HEK293 (cell line): ENCODE data around the gene ADAMTSL4.
A peak's percentile ranks its signal among the peaks of the same experiment; 100 is the strongest.

ENCODE experiments used
- CTCF ChIA-PET: fragments of 350-600 bp; formaldehyde crosslinking; extraction: SDS; loops from one replicate; lab custom pipeline; 2021; ENCODE audit warnings: antibody characterized with exemption; lab: Yijun Ruan, JAX
- POLR2A ChIA-PET: fragments of 300-600 bp; formaldehyde crosslinking; extraction: SDS; loops from one replicate; lab custom pipeline; 2020; ENCODE audit warnings: antibody characterized with exemption, inconsistent platforms; lab: Yijun Ruan, JAX
- H3K27ac ChIP-seq: fragments of 200-500 bp; sonication (Bioruptor generic); 2 replicates; pipeline ENCODE4 v1.5.1; 2014; ENCODE audit warnings: low read depth, low read length, control low read depth, inconsistent platforms; ENCODE audit errors: extremely low read depth
- H3K36me3 ChIP-seq, 2 experiments: fragments of 200-500 bp in 1 of 2; sonication (Bioruptor generic) in 1 of 2; 1 replicate in 1 of 2; 2 replicates in 1 of 2; pipeline ENCODE4 v1.5.1; 2014 to 2017; ENCODE audit warnings: inconsistent platforms in 2 of 2, low read length in 2 of 2; ENCODE audit not compliant: control insufficient read depth in 2 of 2, insufficient read depth in 1 of 2
- H3K4me1 ChIP-seq: fragments of 200-500 bp; sonication (Bioruptor generic); 2 replicates; pipeline ENCODE4 v1.5.1; 2014; ENCODE audit warnings: mild to moderate bottlenecking, low read length, inconsistent platforms; ENCODE audit not compliant: control insufficient read depth, insufficient read depth
- H3K4me3 ChIP-seq: 2 replicates; pipeline ENCODE4 v1.5.1; 2011; ENCODE audit warnings: low read depth, mild to moderate bottlenecking, control low read depth, low read length, moderate library complexity
- H3K9me3 ChIP-seq: fragments of 200-500 bp; sonication (Bioruptor generic); 2 replicates; pipeline ENCODE4 v1.5.1; 2014; ENCODE audit warnings: low read depth, low read length, inconsistent platforms; ENCODE audit not compliant: control insufficient read depth, insufficient read depth
- INSM2 ChIP-seq: fragments of 450-650 bp; formaldehyde crosslinking; IDR thresholded peaks from 2 replicates; pipeline ENCODE4 v1.5.1; 2016; ENCODE audit warnings: missing biosample characterization, missing genetic modification characterization
- KLF9 ChIP-seq: fragments of 450-650 bp; formaldehyde crosslinking; IDR thresholded peaks from 2 replicates; pipeline ENCODE4 v1.5.1; 2016; ENCODE audit warnings: missing biosample characterization, missing genetic modification characterization, low read depth
- PBX3 ChIP-seq: sonication (generic); formaldehyde crosslinking; IDR thresholded peaks from 2 replicates; pipeline ENCODE4 v1.8.1; 2022; ENCODE audit warnings: mild to moderate bottlenecking, moderate library complexity, missing genetic modification reagents
- ZBTB48 ChIP-seq: fragments of 450-650 bp; formaldehyde crosslinking; IDR thresholded peaks from 2 replicates; pipeline ENCODE4 v1.5.1; 2016; ENCODE audit warnings: missing biosample characterization, missing genetic modification characterization
- ZBTB49 ChIP-seq: fragments of 450-650 bp; formaldehyde crosslinking; IDR thresholded peaks from 2 replicates; pipeline ENCODE4 v1.5.1; 2016; ENCODE audit warnings: missing biosample characterization, missing genetic modification characterization, low read depth
- ZFP41 ChIP-seq: fragments of 450-650 bp; formaldehyde crosslinking; IDR thresholded peaks from 2 replicates; pipeline ENCODE4 v1.5.1; 2016; ENCODE audit warnings: missing biosample characterization, missing genetic modification characterization, borderline replicate concordance
- ZFP69B ChIP-seq: fragments of 450-650 bp; formaldehyde crosslinking; IDR thresholded peaks from 2 replicates; pipeline ENCODE4 v1.5.1; 2016; ENCODE audit warnings: missing biosample characterization, missing genetic modification characterization
- ZNF138 ChIP-seq: fragments of 450-650 bp; formaldehyde crosslinking; IDR thresholded peaks from 2 replicates; pipeline ENCODE4 v1.5.1; 2016; ENCODE audit warnings: missing biosample characterization, missing genetic modification characterization, borderline replicate concordance
- ZNF18 ChIP-seq: fragments of 450-650 bp; formaldehyde crosslinking; IDR thresholded peaks from 2 replicates; pipeline ENCODE4 v1.5.1; 2016; ENCODE audit warnings: missing biosample characterization, missing genetic modification characterization
- ZNF239 ChIP-seq: fragments of 450-650 bp; formaldehyde crosslinking; IDR thresholded peaks from 2 replicates; pipeline ENCODE4 v1.5.1; 2016; ENCODE audit warnings: missing biosample characterization, missing genetic modification characterization
- ZNF26 ChIP-seq: fragments of 450-650 bp; formaldehyde crosslinking; IDR thresholded peaks from 2 replicates; pipeline ENCODE4 v1.5.1; 2016; ENCODE audit warnings: missing biosample characterization, missing genetic modification characterization
- ZNF335 ChIP-seq: fragments of 450-650 bp; formaldehyde crosslinking; conservative IDR thresholded peaks from 2 replicates; pipeline ENCODE4 v1.5.1; 2016; ENCODE audit warnings: missing biosample characterization, missing genetic modification characterization
- ZNF354C ChIP-seq: fragments of 450-650 bp; formaldehyde crosslinking; IDR thresholded peaks from 2 replicates; pipeline ENCODE4 v1.5.1; 2016; ENCODE audit warnings: missing biosample characterization, missing genetic modification characterization, low read depth, borderline replicate concordance
- ZNF404 ChIP-seq: fragments of 450-650 bp; formaldehyde crosslinking; IDR thresholded peaks from 2 replicates; pipeline ENCODE4 v1.5.1; 2017; ENCODE audit warnings: missing biosample characterization, missing genetic modification characterization
- ZNF521 ChIP-seq: fragments of 450-650 bp; formaldehyde crosslinking; IDR thresholded peaks from 2 replicates; pipeline ENCODE4 v1.5.1; 2017; ENCODE audit warnings: missing biosample characterization, mild to moderate bottlenecking, missing genetic modification characterization
- ZNF544 ChIP-seq: fragments of 450-650 bp; formaldehyde crosslinking; IDR thresholded peaks from 2 replicates; pipeline ENCODE4 v1.5.0; 2017; ENCODE audit warnings: missing biosample characterization, missing genetic modification characterization
- ZNF560 ChIP-seq: fragments of 450-650 bp; formaldehyde crosslinking; IDR thresholded peaks from 2 replicates; pipeline ENCODE4 v1.5.1; 2017; ENCODE audit warnings: missing biosample characterization, missing genetic modification characterization, borderline replicate concordance
- ZNF600 ChIP-seq: fragments of 450-650 bp; formaldehyde crosslinking; IDR thresholded peaks from 2 replicates; pipeline ENCODE4 v1.5.1; 2016; ENCODE audit warnings: missing biosample characterization, missing genetic modification characterization
- ZNF677 ChIP-seq: fragments of 450-650 bp; IDR thresholded peaks from 2 replicates; pipeline ENCODE4 v1.5.0; 2018; ENCODE audit warnings: missing biosample characterization, mild to moderate bottlenecking, missing genetic modification characterization, moderate library complexity
- ZNF843 ChIP-seq: fragments of 450-650 bp; formaldehyde crosslinking; IDR thresholded peaks from 2 replicates; pipeline ENCODE4 v1.5.1; 2016; ENCODE audit warnings: missing biosample characterization, missing genetic modification characterization

Gene ADAMTSL4

GRCh38 chr1:150528196-150528595 lies 21.0 kb upstream of the ADAMTSL4 start (continued):
- no peak for TF ChIP-seq INSM2 (tag by site-specific recombination)
- TF ChIP-seq ZBTB48 (tag by site-specific recombination), result no peak

- H3K4me1 ChIP-seq, result no peaks in the 10 kb centered on the region
- ChIA-PET CTCF (interaction anchor here (0.6 to 1.5 kb wide), 4 partner anchors 13 to 1317 kb away, joined by 3 to 4 read pairs (median 4); no protein-coding TSS in a partner anchor), POLR2A (interaction anchor here (1.0 kb wide), 1 partner anchor 13 kb away, joined by 3 read pairs; the partner anchor contains the start of gene FALEC)
- H3K4me3 ChIP-seq, result no peak overlapping the region
- H3K27ac ChIP-seq, result no peak overlapping the region
- H3K9me3 ChIP-seq, result no peaks in the 10 kb centered on the region
- no peaks in the 10 kb centered on the region for H3K36me3 ChIP-seq
- TF ChIP-seq ZNF26 (no peak), ZNF18 (tag by site-specific recombination) (0 out of 2 replicates have a peak, but pooled peaks have one; percentile 12)
Observed at GRCh38 chr1:150529017-150529416, 20.2 kb upstream of the ADAMTSL4 start.

- no peak for TF ChIP-seq KLF9 (tag by site-specific recombination)
- TF ChIP-seq ZNF138 (tag by site-specific recombination), result no peak
- no peak for TF ChIP-seq ZNF354C (tag by site-specific recombination)
- peak; percentile 48; the same call in 1 of the 2 replicates for TF ChIP-seq ZNF600 (tag by site-specific recombination)
- TF ChIP-seq ZNF544, result no peak
- TF ChIP-seq ZFP41 (tag by site-specific recombination), result no peak
- no peak for TF ChIP-seq ZNF677 (tag by site-specific recombination)
- no peaks in the 10 kb centered on the region for H3K36me3 ChIP-seq
- no peaks in the 10 kb centered on the region for H3K9me3 ChIP-seq
- no peak overlapping the region for H3K4me3 ChIP-seq
- POLR2A ChIA-PET, result no interaction called here
- H3K27ac ChIP-seq, result no peak overlapping the region
- CTCF ChIA-PET, result interaction anchor here (0.5 to 5.5 kb wide), 6 partner anchors 12 to 361 kb away, joined by 3 to 50 read pairs (median 4); partner anchors contain the start of genes FALEC and TARS2
- no peaks in the 10 kb centered on the region for H3K4me1 ChIP-seq
Observed at GRCh38 chr1:150530491-150531159, 18.6 kb upstream of the ADAMTSL4 start.

GRCh38 chr1:150532860-150533259 lies 16.3 kb upstream of the ADAMTSL4 start:
- POLR2A ChIA-PET, result interaction anchor here (0.5 to 1.3 kb wide), 4 partner anchors 17 to 300 kb away, joined by 3 to 6 read pairs (median 5); partner anchors contain the start of gene FALEC
- no peaks in the 10 kb centered on the region for H3K4me1 ChIP-seq
- CTCF ChIA-PET, result interaction anchor here (0.6 to 8.5 kb wide), 21 partner anchors 11 to 447 kb away, joined by 3 to 54 read pairs (median 5); partner anchors contain the start of genes FALEC and TARS2
- H3K36me3 ChIP-seq, result no peaks in the 10 kb centered on the region
- no peaks in the 10 kb centered on the region for H3K9me3 ChIP-seq
- no peak overlapping the region for H3K4me3 ChIP-seq
- H3K27ac ChIP-seq, result no peak overlapping the region
- TF ChIP-seq ZNF521 (tag by site-specific recombination) (no peak), ZBTB49 (tag by site-specific recombination) (no peak), ZNF239 (tag by site-specific recombination) (no peak), ZNF335 (tag by site-specific recombination) (peak; percentile 68), ZFP69B (tag by site-specific recombination) (no peak), ZNF560 (no peak), ZFP41 (tag by site-specific recombination) (no peak), ZNF843 (tag by site-specific recombination) (no peak), PBX3 (no peak), ZNF404 (tag by site-specific recombination) (no peak)
